Smooth muscle cell (in vitro differentiated cells): ENCODE results near the gene KRT34. TPM values are rescaled to one million over a fixed set of nuclear protein-coding genes. Genes with fewer than 3 reads are reported as not detected.

ENCODE experiments used
- DNase-seq: peaks from one replicate; lab custom pipeline; 2025; ENCODE audit not compliant: unreplicated experiment; lab: John Stamatoyannopoulos, UW
- H2AFZ ChIP-seq: fragments of 200-600 bp; sonication (generic); 2 replicates; pipeline ENCODE4 v1.6.0; 2016; ENCODE audit warnings: antibody characterized with exemption, low read depth, mild to moderate bottlenecking
- H3F3A ChIP-seq: fragments of 200-600 bp; sonication (generic); 2 replicates; pipeline ENCODE4 v1.6.0; 2017; ENCODE audit warnings: antibody characterized with exemption, low read depth
- H3K27ac ChIP-seq: fragments of 200-600 bp; sonication (generic); 2 replicates; pipeline ENCODE4 v1.5.1; 2016; ENCODE audit warnings: low read depth, mild to moderate bottlenecking
- H3K27me3 ChIP-seq: fragments of 200-600 bp; sonication (generic); 2 replicates; pipeline ENCODE4 v1.6.1; 2016; ENCODE audit warnings: low read depth, mild to moderate bottlenecking
- H3K36me3 ChIP-seq: fragments of 200-600 bp; sonication (generic); 2 replicates; pipeline ENCODE4 v1.5.1; 2016; ENCODE audit warnings: low read depth
- H3K4me1 ChIP-seq: fragments of 200-600 bp; sonication (generic); 2 replicates; pipeline ENCODE4 v1.5.1; 2016; ENCODE audit warnings: low read depth
- H3K4me2 ChIP-seq: fragments of 200-600 bp; sonication (generic); 2 replicates; pipeline ENCODE4 v1.6.0; 2016; ENCODE audit warnings: mild to moderate bottlenecking
- H3K4me3 ChIP-seq: fragments of 200-600 bp; sonication (generic); 2 replicates; pipeline ENCODE4 v1.5.1; 2016; ENCODE audit warnings: mild to moderate bottlenecking
- H3K79me2 ChIP-seq: fragments of 200-600 bp; sonication (generic); 2 replicates; pipeline ENCODE4 v1.6.0; 2016; ENCODE audit warnings: low read depth, mild to moderate bottlenecking
- H3K9ac ChIP-seq: fragments of 200-600 bp; sonication (generic); 2 replicates; pipeline ENCODE4 v1.6.0; 2016; ENCODE audit warnings: low read depth
- H3K9me3 ChIP-seq: fragments of 200-600 bp; sonication (generic); replicated peaks from 2 replicates; pipeline ENCODE4 v1.5.1; 2016; ENCODE audit warnings: low read depth
- H4K20me1 ChIP-seq: fragments of 200-600 bp; sonication (generic); 2 replicates; pipeline ENCODE4 v1.6.0; 2016; ENCODE audit warnings: low read depth
- CTCF ChIP-seq: fragments of 200-600 bp; sonication (generic); IDR thresholded peaks from 2 replicates; pipeline ENCODE4 v1.5.1; 2017; ENCODE audit warnings: borderline replicate concordance, mild to moderate bottlenecking, antibody characterized with exemption; ENCODE audit not compliant: insufficient read depth, poor library complexity, severe bottlenecking
- whole genome bisulfite sequencing: methylation state at CpG from one replicate; pipeline ENCODE4 v1.1.7; 2016; ENCODE audit warnings: low lambda C conversion rate; 5-methylcytosine and 5-hydroxymethylcytosine counted together
- polyA plus RNA-seq: library from polyadenylated mRNA; unstranded; fragments of >200 nt; fragmentation: Nextera tagmentation; extraction: Ambion mirVana; gene quantifications from 2 replicates; pipeline ENCODE4 v1.2.1, GENCODE V29; 2016
- total RNA-seq: library from RNA; depleted of rRNA; stranded (reverse); fragments of >200 nt; gene quantifications from 2 replicates; pipeline ENCODE4 v1.2.3, GENCODE V29; 2014

KRT34 gene
- total and polyA plus RNA-seq, 2 experiments from 2014 or later, result 5.3 to 23.1 TPM

DNA sequence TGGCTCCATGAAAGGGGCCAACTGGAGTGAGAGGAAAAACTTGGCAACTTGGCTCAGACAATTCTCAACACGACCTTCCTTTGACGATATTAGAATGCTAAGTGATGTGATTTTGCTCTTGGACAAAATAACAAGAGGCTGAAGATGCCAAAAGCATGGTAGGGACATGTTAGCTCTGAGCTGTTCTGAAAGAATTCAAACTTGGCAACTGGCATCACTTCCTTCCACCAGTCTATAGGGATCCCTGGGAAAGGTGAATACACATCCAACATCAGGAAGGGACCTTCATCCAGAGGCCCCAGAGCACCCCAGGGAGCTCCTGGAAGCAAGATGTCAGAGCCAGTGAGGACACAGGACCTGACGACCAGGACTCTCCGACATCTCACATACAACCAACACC lies 38.0 kb upstream of the KRT34 start:
- Histone ChIP-seq H3K9me3 (no peaks in the 10 kb centered on the region), H2AFZ (no peak overlapping the region), H3K27me3 (no peaks in the 10 kb centered on the region), H3K27ac (no peak overlapping the region), H3K4me1 (no peaks in the 10 kb centered on the region), H3K4me3 (no peak overlapping the region), H3K79me2 (no peaks in the 10 kb centered on the region), H3K4me2 (no peak overlapping the region), H4K20me1 (no peaks in the 10 kb centered on the region), H3K9ac (no peak overlapping the region), H3F3A (no peaks in the 10 kb centered on the region), H3K36me3 (no peaks in the 10 kb centered on the region)
- 87% methylated on average over 4 of the region's 4 CpGs for WGBS
- no peak for TF ChIP-seq CTCF
- DNase-seq, result no peak

- Histone ChIP-seq H3F3A (no peaks in the 10 kb centered on the region), H4K20me1 (no peaks in the 10 kb centered on the region), H3K79me2 (no peaks in the 10 kb centered on the region), H3K9ac (no peak overlapping the region), H3K27me3 (no peaks in the 10 kb centered on the region), H3K9me3 (no peaks in the 10 kb centered on the region), H3K4me3 (no peak overlapping the region), H3K4me1 (no peaks in the 10 kb centered on the region), H3K4me2 (no peak overlapping the region), H3K27ac (no peak overlapping the region), H3K36me3 (no peaks in the 10 kb centered on the region), H2AFZ (no peak overlapping the region)
- no peak for TF ChIP-seq CTCF
- DNase-seq, result no peak
- WGBS, result 98% methylated on average over 4 of the region's 4 CpGs
These were observed 37.6 kb upstream of the KRT34 start for GRCh38 chr17:41419716-41420115.

DNA sequence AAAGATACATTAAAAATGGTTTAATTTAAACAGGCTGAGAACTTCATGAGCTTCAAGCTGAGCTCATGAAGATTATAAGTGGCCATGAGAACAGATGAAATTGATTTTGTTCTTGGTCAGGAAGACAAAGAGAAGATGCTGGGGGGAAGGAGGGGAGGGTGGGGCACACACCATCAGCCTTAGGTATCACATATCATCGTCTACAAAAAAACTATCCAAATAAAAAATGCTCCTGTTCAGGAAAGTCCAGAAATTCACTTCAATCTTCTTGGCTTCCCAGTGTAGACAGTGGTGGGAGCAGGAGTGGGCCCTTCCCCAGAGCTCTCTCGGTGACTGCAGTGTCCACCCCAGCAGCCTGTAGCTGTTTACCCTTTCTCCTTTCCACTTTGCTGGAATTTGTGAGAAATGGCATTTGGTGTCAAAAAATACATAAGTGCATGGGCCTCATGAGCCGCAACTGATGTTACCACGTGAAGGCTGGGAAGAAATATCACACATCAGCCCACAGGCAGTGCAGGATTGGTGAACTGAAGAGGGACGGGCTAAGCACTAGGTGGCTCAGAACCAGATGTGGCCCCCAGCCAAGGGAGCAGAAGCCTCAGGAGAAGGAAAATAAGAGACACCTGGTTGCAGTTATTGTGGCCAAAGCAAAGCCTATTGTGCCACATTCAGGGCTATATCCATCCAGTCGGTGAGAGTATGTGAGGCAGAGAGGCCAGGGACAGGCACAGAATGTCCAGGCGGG lies 36.2 kb upstream of the KRT34 start:
- no peak for TF ChIP-seq CTCF
- H3K27ac ChIP-seq, result peak overlapping the region; percentile 48
- H4K20me1 ChIP-seq, result no peaks in the 10 kb centered on the region
- no peak for DNase-seq
- no peak overlapping the region for H3K9ac ChIP-seq
- no peaks in the 10 kb centered on the region for H3F3A ChIP-seq
- WGBS, result 93% methylated on average over 7 of the region's 7 CpGs
- H3K27me3 ChIP-seq, result no peaks in the 10 kb centered on the region
- H3K36me3 ChIP-seq, result no peaks in the 10 kb centered on the region
- H3K79me2 ChIP-seq, result no peaks in the 10 kb centered on the region
- no peak overlapping the region for H3K4me3 ChIP-seq
- no peak overlapping the region for H3K4me2 ChIP-seq
- H3K9me3 ChIP-seq, result no peaks in the 10 kb centered on the region
- no peaks in the 10 kb centered on the region for H3K4me1 ChIP-seq
- no peak overlapping the region for H2AFZ ChIP-seq

DNA sequence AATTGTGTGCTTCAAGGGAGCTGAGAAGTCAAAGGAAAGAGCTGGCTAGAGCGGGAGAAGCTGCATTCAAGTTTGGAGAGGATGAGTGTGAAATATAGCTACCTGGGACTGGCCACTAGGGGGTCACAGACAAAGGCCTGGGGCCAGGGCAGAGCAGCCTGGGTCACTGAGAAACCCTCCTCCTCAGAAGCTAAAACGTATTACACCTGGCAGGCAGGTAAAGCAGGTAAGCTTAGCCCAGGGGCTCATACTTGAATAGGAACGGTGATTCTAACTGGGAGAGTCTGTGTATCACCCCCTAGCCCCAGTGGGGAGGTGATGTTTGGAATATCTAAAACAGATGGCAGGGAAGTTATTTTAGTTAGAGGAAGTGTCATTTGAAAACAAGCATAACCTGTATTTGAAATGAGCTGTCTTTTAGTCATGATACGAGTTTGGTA lies 35.5 kb upstream of the KRT34 start:
- DNase-seq, result no peak
- H2AFZ ChIP-seq, result no peak overlapping the region
- no peaks in the 10 kb centered on the region for H3K9me3 ChIP-seq
- H3K9ac ChIP-seq, result no peak overlapping the region
- H3K4me2 ChIP-seq, result no peak overlapping the region
- WGBS, result 50% methylated on average over 4 of the region's 4 CpGs
- peak; percentile 31 for TF ChIP-seq CTCF
- no peaks in the 10 kb centered on the region for H3F3A ChIP-seq
- no peak overlapping the region for H3K4me3 ChIP-seq
- peak overlapping the region; percentile 48 for H3K27ac ChIP-seq
- H3K27me3 ChIP-seq, result no peaks in the 10 kb centered on the region
- H3K79me2 ChIP-seq, result no peaks in the 10 kb centered on the region
- no peaks in the 10 kb centered on the region for H3K36me3 ChIP-seq
- no peaks in the 10 kb centered on the region for H3K4me1 ChIP-seq
- no peaks in the 10 kb centered on the region for H4K20me1 ChIP-seq
